DMS 273 (cell line): ENCODE measurements around the gene CTNNA1.
A peak's percentile ranks its signal among the peaks of the same experiment; 100 is the strongest.
"Not testable (repeated sequence)": the region's sequence is repeated elsewhere in the genome, so short reads cannot be mapped to it uniquely, and the experiment has no call there.

ENCODE experiments used
- DNase-seq: peaks from one replicate; lab custom pipeline; 2025; ENCODE audit not compliant: unreplicated experiment; lab: John Stamatoyannopoulos, UW

The CTNNA1 gene

GRCh38 chr5:138883211-138883610 is 130.0 kb downstream of the CTNNA1 start:
- no peak for DNase-seq

- DNase-seq, result no peak
These were observed 130.9 kb downstream of the CTNNA1 start for GRCh38 chr5:138884094-138884493.

GRCh38 chr5:138884554-138884953 is 131.3 kb downstream of the CTNNA1 start:
- no peak for DNase-seq

- no peak for DNase-seq
These were observed 136.8 kb downstream of the CTNNA1 start for GRCh38 chr5:138889994-138890393.

GRCh38 chr5:138890644-138891043 is 137.4 kb downstream of the CTNNA1 start:
- no peak for DNase-seq

- no peak for DNase-seq
These were observed 142.7 kb downstream of the CTNNA1 start for GRCh38 chr5:138895918-138896317.

GRCh38 chr5:138898299-138898698 is 145.1 kb downstream of the CTNNA1 start:
- DNase-seq, result no peak

GRCh38 chr5:138898742-138899141 is 145.5 kb downstream of the CTNNA1 start:
- no peak for DNase-seq

GRCh38 chr5:138900281-138900965 is 147.2 kb downstream of the CTNNA1 start:
- DNase-seq, result no peak

GRCh38 chr5:138901716-138902115 is 148.5 kb downstream of the CTNNA1 start:
- DNase-seq, result no peak

GRCh38 chr5:138903130-138903775 is 150.0 kb downstream of the CTNNA1 start:
- no peak for DNase-seq

GRCh38 chr5:138905541-138905940 is 152.3 kb downstream of the CTNNA1 start:
- no peak for DNase-seq

GRCh38 chr5:138909734-138910133 is 156.5 kb downstream of the CTNNA1 start:
- peak; percentile 16 for DNase-seq

GRCh38 chr5:138910546-138911185 is 157.4 kb downstream of the CTNNA1 start:
- no peak for DNase-seq

GRCh38 chr5:138911441-138911840 is 158.2 kb downstream of the CTNNA1 start:
- DNase-seq, result no peak

GRCh38 chr5:138912093-138912492 is 158.9 kb downstream of the CTNNA1 start:
- DNase-seq, result no peak

GRCh38 chr5:138913773-138914172 is 160.5 kb downstream of the CTNNA1 start:
- no peak for DNase-seq

- no peak for DNase-seq
These were observed 161.1 kb downstream of the CTNNA1 start for GRCh38 chr5:138914338-138914737.

GRCh38 chr5:138918686-138919085 is 165.5 kb downstream of the CTNNA1 start:
- no peak for DNase-seq

GRCh38 chr5:138920181-138920580 is 167.0 kb downstream of the CTNNA1 start:
- no peak for DNase-seq

GRCh38 chr5:138921362-138921761 is 168.1 kb downstream of the CTNNA1 start:
- not testable (repeated sequence) for DNase-seq

- no peak for DNase-seq
These were observed 169.3 kb downstream of the CTNNA1 start for GRCh38 chr5:138922494-138922893.
